Stimulated activated CD4-positive, alpha-beta T cell treated with anti-CD3 and anti-CD28 coated beads, Interleukin-1b, Interleukin-23, amount 100 ng/mL, for 4 hours (primary cell): ENCODE measurements around the gene ORC5.
"Not testable (repeated sequence)": the region's sequence is repeated elsewhere in the genome, so short reads cannot be mapped to it uniquely, and the experiment has no call there.

Experiments
- DNase-seq, 2 donors: peaks; one replicate each; pipeline ENCODE4 v3.0.0-alpha.2; 2020; ENCODE audit warnings: low read depth in 2 of 2

The ORC5 gene

DNA sequence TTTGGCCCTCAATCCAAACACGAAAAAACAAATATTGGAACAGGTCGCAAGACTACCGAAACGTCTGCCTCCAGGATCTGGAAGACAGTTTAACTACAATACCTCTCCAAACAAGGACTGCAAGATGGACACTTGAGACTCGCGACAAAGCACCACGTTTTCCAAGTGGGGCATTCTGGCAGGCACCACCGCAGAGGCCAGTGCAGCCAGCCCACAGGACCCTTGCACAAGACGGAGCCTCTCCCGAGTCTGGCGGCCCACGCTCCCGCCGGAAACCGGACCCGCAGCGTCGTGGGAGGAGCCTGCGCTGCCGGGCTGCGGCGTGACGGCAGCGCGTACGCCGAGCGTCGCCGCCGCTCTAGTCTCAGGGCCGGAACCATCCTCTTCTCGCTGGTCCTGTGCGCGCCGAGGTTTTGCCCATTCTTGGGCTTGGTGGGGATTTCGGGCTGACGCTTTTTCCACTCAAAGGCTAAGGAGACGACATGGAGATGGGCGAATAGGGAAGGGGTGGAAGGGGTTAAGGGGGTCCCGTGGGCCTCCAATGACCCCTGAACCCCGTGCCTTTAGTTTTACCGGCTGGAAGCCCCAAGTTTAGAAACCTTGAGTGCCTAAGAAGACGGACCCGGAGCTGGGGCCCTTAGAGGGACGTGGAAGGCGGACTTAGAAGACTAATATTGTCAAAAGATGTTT, at the start of gene ORC5:
Gene ORC5 (minus strand): TSS at position 283 of the 690 bp plus-strand sequence. CDS start 109 bp downstream, at position 174.
- peak; percentile 60 to 72 for DNase-seq

DNA sequence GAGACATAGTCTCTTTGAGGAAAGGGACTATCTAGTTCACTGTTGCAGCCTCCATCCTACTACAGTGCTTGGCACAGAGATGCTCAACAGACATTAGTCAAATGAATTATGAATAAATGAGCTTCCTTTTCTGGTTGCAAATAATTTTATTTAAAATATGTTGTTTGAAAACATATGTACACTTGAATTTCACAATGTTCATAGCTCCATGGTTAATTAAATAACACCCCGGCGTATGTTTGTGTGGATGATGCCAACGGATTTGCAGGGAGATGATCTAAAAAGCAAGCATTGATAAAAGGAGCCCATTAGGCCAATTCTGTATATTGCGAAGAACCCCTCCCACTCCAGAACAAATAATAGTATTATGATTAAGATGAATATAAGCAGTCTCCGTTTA, 47.8 kb upstream of the ORC5 start:
- DNase-seq = no peak

DNA sequence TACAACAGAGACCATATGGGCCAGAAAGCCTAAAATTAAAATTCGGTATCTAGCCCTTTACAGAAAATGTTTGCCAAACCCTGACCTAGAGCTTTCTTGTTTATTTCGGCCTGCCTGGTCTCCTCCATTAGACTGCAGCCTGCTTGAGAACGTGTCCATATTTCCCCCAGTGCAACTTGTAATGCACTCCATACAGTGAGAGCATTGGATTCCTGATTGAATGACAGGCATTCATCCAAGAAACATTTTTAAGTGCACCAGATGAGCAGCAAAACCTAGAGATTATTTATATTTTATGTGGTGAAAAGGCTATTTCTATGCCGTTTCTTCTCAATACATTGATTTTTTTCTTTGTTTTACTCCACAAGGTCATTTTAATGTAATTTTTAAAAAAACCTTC, 47.4 kb upstream of the ORC5 start:
- DNase-seq = no peak

DNA sequence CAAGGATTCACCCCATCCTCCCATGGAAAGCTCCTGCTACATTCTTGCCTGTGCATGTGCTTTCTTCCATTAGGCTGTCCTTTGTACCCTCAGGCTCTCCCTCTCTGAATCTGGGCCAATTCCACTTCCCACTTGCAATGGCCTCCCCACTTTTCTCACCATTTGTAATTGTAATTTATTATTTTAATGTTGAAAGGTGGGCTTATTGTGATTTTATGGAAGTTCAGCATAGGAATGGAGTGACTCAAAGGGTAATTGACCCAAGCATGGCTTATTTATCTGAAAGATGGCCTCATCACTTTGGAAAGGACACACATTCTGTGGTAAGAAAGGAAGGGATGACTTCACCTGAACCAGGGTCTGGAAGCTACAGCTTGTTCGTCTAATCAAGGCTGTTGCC, 46.9 kb upstream of the ORC5 start:
- no peak for DNase-seq

DNA sequence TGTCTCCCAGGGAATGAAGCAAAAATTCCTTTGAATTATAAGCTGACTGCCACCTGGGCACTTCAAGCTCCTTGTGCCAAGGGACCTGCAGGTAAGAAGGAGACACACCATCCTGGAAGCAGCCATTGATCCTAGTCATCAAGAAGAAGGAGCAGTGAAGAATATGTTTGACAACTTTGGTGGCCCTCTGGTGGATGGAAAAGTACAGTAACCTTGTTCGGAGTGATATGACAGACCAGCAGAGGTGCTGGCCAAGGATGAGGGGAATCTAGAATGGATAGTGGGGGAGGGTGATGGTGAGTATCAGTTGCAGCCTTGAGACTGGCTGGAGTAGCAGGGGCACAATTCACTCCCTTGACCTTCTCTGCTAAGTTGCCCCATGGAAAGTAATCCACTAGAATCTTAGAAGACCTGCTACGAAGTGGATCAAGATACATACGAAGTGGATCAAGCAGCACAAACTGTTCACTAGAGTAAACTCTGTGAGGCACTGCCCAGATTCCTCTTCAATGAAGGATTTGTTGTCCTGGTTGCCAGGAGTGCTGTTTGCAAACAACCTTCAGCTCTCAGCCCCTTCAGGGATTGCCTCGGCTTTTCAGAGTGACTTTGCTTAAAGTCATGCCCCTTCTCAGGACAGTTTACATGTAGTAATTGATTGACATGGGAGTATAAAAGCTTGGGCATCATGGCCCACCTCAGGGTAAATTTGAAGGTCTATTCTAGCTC, 44.8 kb upstream of the ORC5 start:
- no peak for DNase-seq

DNA sequence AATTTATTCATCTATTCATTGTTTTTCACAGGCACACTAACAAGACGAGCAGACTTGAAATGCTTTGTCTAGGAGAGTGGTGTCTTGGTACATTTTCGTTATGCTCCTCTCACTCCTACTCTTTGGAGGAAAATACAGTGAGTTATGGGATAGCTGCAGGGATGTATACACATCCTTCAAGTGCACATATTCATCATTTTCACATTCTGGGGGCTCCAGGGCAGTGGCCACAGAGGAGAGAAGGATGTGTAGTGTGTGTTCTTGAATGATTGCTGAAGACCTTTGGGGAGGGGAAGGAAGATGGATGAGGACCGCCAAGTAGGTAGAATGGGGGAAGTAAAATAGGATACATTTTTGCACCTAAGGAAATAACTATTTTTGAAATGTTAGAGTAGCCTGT, 34.8 kb upstream of the ORC5 start:
- DNase-seq = no peak

DNA sequence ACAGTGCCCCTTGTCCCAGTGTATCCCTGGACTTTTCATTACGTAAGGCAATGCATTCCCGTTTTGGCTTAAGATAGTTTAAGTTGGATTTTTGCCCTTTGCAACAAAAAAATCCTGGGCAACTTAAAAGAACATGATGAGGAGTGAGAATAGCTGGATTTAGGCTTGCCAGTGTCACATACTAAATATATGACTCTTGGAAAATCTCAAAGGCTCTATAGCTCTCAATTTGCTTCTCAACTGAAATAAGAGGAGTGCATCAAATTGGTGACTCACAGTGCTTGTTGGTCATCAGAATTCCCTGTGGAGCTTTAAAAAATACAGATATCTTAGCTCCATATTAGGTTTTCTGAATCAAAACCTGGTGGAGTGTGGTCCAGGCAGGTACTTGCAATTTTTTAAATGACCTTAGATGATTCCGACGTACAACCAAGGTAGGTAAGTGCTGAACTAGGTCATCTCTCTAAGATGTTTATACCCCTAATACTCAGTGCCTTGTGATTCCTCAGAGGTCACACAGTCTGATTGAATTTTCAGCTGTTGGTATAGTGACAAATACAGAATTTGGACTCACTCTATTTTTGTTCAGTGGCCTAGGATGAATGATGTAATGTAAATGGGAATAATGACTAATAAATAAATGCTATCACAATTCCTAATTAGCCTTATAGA, 33.9 kb upstream of the ORC5 start:
- no peak for DNase-seq

DNA sequence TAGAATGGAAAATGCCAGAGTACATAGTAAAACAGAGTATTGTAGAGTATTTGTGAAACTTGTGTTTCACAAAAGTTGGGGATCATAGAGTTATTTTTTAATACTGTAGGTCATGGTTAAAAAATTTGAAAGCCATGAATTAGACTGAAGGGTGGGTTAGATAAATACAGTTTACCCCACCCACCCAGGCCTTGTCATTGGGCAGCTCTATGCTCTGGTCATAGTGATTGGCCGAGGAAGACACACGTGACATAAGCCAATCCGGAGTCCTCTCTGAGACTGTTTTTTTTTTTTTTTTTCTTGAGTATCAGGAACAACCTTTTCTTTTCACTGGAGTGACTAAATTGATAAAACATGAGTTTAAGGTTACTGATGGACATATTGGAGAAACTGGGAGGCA, 33.3 kb upstream of the ORC5 start:
- no peak for DNase-seq

DNA sequence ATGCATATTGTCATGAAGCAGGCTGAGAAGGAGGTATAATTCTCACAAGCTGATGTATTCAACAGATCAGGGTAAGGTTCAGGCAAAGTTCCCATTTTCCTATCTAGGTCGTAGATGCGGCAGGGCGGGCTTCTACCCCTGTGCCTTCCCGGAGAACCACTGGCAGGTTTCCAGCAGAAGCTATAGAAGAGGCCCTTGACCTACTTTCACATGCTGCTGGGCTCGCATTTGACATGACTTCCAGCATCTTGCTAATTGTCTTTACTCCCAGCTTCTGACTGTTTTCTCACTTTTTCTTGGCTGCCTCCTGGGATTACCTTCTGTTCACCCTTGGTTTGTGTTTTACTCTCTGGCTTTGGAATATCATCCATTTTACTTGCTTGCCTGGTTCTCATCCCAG, 32.6 kb upstream of the ORC5 start:
- DNase-seq = no peak

DNA sequence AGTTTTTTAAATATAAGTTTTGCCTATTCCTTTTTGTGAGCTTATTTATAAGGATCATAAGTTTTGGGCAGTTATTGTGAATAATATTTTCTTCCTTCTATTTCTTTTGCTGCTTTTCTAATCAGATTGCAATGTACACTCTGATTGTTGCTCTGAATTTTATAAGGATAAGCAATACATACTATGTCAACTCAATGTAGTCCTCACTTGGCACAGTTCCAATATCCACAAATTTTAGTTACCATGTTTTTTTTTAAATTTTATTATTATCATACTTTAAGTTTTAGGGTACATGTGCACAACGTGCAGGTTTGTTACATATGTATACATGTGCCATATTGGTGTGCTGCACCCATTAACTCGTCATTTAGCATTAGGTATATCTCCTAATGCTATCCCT, 27.2 kb upstream of the ORC5 start:
- not testable (repeated sequence) for DNase-seq

DNA sequence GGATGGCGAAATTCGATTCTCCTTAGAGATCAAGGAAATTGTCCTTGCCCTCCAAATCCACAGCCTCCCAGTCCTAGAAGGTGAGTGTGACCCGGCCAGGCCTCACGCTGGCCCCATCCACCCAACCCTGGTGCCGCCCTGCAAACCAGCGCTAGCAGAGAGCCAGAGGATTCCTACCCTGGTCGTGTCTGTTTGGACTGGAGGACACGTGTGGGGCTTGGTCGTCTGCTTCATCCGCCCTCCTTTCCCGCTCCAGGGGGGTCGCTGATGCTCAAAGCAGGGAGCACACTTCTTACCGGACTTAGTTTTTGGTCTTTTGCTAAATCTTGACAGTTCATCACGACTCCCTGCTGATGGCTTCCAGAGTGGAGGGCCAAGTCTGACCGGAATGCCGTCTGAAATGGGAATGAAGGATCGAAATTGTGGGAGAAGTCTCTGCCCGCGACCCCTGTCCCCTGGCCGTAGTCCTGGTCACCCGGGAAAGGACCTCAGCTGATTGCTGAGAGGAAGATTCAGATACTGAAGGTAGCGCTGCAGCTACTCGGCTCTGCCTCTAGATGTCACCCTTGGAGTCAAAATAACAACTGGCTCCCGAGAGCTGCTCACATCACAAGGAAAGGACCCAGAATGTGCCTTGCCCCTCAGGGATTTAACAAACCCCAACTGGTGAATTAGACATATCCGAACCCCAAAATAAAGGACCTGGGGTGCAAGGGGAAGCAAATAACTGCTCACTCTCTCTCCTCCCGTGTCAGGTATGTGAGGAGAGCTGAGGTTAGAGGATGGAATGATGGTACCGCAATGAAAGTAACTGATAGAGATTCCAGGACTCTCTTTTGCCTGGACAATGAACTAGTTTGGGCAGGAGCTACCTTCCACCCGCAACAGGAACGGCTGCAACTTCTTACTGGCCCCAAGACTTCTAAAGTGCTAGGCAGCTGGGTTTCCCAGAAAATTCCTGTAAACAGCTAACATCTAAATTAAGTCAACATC, 23.5 kb upstream of the ORC5 start:
- peak; percentile 2 to 9 for DNase-seq

DNA sequence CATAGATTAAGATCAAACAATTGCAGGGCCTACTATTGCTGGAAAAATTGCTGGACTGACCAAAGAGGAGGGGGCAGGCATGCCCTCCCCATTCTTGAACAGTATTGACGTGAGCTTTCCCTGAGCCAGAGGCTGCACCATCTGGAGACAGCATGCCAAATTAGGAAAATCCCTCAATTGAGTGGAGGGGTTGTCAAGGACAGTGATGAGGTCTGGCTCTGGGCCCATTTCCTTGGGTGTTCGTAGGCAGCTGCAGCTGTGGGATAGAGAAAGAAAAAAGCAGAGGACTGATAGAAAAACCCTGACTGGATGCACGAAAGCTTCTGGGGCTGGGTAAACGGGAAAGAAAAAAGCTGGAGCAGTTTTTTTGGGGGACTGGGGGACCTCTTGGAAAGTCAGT, 22.8 kb upstream of the ORC5 start:
- no peak for DNase-seq

DNA sequence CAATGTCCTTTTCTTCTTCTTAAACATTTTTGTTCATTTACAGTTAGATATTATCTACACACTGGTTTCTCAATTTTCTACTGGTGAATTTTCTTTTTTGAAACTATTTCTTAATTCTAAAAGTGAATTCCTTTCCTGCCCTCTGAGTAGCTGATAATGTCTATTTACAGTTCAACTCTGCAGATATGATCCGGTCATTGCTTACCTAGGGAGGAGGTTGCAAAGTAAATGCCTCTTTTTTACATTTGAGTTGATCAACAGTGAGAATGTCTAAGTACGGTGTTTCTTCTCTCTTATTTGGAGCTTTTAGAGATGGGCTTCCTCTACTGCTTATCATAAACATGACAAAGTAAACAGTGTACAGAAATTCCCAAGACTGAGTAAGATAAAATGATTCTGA, 20.6 kb upstream of the ORC5 start:
- no peak for DNase-seq

DNA sequence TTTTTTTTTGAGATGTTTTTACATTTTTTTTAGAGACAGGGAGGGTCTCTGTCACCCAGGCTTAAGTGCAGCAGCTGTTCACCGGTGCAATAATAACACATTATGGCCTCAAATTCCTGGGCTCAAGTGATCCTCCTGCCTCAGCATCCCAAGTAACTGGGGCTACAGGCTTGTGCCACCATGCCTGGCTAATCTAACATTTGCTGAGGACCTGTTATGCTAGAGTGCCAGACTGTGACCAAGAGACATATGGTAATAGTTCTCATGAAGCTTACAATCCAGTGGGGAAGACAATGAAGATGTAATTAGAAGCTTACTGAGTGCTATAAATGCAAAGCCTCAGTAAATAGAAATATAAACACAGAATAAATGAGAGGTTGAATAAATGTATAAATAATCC, 17.6 kb upstream of the ORC5 start:
- no peak for DNase-seq

DNA sequence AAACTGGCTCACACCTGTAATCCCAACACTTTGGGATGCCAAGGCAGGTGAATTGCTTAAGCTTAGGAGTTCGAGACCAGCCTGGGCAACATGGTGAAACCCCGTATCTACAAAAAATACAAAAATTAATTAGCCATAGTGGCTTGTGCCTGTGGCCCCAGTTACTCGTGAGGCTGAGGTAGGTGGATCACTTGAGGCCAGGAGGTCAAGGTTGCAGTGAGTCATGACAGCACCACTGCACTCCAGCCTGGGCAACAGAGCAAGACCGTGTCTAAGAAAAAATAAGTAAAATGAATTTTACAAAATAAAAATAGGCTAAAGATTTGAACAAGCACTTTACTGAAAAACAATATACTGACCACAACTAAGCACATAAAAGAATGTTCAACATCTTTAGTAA, 9.8 kb upstream of the ORC5 start:
- no peak for DNase-seq

DNA sequence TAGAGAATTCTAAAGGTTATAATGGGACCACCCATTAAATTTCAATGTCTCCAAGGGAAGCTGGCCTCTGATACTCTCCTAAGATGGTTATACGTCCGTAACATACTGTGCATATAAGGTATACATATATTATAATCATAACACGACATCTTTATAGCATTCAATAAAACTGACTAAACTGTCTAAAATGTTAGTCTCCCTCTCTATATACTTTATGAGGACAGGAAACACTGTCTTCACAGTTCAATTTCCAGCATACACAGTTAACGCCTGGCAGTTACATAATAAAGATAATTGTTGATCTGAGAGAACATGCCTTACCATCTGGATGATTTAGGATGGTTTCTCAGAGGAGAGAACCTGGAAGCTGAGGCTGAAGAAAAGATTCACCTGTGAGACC, 1.2 kb upstream of the ORC5 start:
- DNase-seq = no peak

DNA sequence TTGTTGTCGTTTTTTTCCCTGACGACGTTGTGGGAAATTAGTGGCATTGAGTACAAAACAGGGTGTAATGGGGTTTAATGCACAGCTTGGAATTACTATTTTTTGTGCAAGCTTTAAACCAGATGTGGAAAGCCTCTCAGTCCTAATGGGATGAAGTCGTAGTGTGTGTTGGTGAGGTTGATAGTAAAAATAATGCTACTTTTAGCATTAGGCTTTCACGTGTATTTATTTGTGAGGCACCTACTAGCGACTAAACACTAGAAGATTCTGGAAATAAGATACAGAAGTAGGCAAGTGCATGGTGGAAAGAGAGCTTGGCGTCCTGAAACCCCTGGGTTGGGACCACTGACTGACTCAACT, 588 bp upstream of the ORC5 start:
- DNase-seq = no peak

DNA sequence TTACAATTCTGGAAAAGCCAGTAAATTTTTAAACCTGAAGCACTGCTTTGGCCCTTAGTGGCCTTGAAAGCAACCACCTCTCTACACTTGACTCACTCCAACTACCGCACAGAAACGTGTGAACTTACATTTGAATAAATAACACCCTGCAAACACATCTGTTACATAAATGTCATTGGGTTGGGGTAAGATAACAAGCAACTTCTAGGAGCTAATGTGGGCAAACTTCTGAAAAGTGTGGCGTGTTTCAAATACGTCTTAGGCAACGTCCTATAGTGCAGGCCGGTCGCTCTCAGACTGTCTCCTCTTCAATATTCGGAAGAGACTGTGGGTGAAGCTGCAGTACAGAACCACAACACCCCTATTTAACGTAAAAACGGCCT, 474 bp downstream of the ORC5 start:
- peak in 1 of 2 donors; percentile 1 for DNase-seq

DNA sequence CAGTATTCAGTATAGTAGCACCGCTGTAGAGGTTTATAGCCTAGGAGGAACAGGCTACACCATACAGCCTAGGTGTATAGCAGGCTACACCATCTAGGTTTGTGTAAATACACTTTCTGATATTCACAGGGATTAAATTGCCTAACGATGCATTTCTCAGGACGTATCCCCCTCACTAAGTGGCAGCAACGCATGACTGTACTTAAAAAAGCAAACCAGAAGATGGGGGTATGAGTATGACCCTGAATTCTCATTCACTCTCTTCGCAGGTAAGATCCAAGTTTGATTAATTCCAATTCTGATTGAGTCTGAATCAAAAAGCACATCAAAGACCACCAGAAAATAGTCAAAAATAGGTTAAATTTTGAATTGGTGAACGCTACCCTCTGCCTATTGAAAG, 972 bp downstream of the ORC5 start:
- DNase-seq = no peak

DNA sequence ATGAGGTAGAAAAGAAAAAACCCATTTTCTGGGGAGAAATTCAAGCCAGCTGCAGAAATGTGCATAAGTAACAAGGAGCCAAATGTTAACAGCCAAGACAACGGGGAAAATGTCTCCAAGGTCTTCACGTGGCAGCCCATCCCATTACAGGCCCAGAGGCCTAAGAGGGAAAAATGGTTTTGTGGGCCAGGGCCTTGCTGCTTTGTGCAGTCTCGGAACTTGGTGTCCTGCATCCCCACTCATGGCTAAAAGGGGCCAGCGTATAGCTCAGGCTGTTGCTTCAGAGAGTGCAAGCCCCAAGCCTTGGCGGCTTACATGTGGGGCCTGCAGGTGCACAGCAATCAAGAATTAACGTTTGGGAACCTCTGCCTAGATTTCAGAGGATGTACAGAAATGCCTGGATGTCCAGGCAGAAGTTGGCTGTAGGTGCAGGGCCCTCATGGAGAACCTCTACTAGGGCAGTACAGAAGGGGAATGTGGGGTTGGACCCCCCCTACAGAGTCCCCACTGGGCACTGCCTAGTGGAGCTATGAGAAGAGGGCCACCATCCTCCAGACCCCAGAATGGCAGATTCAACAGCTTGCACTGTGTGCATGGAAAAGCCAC, 9.0 kb downstream of the ORC5 start:
- no peak for DNase-seq

DNA sequence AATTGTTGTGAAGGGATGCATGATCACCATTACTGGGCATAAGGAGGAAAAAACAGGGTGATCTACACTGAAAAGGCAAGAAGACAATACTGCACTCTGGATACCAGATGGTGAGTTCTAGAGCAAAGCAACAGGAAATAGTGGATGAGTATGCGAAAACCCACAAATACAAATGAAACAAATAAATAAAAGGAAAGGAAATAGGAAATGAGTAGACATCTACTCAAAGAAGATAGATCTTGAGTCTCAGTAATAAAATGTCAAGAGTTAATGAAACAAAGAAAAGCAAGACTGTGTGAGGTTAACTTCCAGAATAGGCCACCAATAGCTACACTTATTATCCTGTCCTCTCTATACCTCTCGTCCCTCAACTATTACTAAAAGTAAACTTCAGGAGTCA, 11.7 kb downstream of the ORC5 start:
- DNase-seq = no peak

DNA sequence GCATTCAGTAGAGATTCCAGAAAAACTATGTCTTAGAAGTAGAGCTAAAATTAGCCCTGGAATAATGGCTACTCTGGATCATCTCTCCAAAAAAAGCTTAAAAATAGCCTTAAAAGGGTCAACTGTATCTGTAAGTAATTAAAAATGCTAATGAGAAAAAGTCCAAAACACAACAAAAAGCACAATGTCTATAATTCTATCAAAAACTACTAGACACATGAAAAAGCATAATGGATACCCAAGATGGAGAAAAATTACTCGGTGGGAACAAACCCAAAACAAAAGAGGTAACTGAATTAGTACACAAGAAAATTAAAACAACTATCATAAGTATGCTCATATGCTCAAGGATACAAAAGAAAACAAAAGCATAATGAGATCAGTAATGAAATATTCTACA, 15.4 kb downstream of the ORC5 start:
- no peak for DNase-seq
